H1 (cell line): ENCODE data around the gene COL19A1. TPM values are rescaled to one million over a fixed set of nuclear protein-coding genes. Genes with fewer than 3 reads are reported as not detected.

ENCODE experiments used
- CBX5 ChIP-seq: fragments of 300-800, 300-1000 bp; sonication (generic); IDR thresholded peaks from 2 replicates; pipeline ENCODE4 v1.7.1; 2016; ENCODE audit warnings: antibody characterized with exemption, low read length, low read depth
- FOSL1 ChIP-seq: IDR thresholded peaks from 2 replicates; pipeline ENCODE4 v1.6.1; 2011; ENCODE audit warnings: mild to moderate bottlenecking, low read depth, low read length, moderate library complexity; ENCODE audit not compliant: insufficient read depth
- GABPA ChIP-seq: IDR thresholded peaks from 2 replicates; pipeline ENCODE4 v1.6.1; 2011; ENCODE audit warnings: mild to moderate bottlenecking, low read length, moderate library complexity, borderline replicate concordance; ENCODE audit not compliant: insufficient read depth
- HDAC6 ChIP-seq: IDR thresholded peaks from one replicate; pipeline ENCODE4 v1.7.1; 2012; ENCODE audit warnings: low read depth, mild to moderate bottlenecking, inconsistent platforms, low read length, moderate library complexity
- SAP30 ChIP-seq: fragments of 300-600 bp; sonication (generic); IDR thresholded peaks from 2 replicates; pipeline ENCODE4 v1.7.1; 2012; ENCODE audit warnings: low read length, moderate library complexity, mild to moderate bottlenecking, inconsistent platforms; ENCODE audit not compliant: insufficient read depth, insufficient replicate concordance
- SIN3A ChIP-seq, 2 experiments: IDR thresholded peaks in 1 of 2; conservative IDR thresholded peaks in 1 of 2; 2 replicates each; pipeline ENCODE4 v1.6.1; 2011 to 2012; ENCODE audit warnings: low read length in 2 of 2, improper control_type of control experiment in 1 of 2, low read depth in 1 of 2, mild to moderate bottlenecking in 1 of 2
- SIRT6 ChIP-seq: IDR thresholded peaks from one replicate; pipeline ENCODE4 v1.7.1; 2012; ENCODE audit warnings: low read length, inconsistent platforms
- ZNF274 ChIP-seq: IDR thresholded peaks from 2 replicates; pipeline ENCODE4 v1.7.0; 2012; ENCODE audit warnings: low read length, borderline replicate concordance; ENCODE audit errors: extremely low read depth
- polyA plus RNA-seq, 7 experiments: library from polyadenylated mRNA; depleted of rRNA in 3 of 7; stranded (reverse) in 5 of 7; unstranded in 2 of 7; fragments of >200 nt in 5 of 7; fragments of 200-250 nt in 2 of 7; gene quantifications; 1 replicate in 5 of 7; 2 replicates in 1 of 7; 4 replicates in 1 of 7; pipeline versions ENCODE4 v1.2.1 to v1.2.3, GENCODE V29; 2011 to 2013; ENCODE audit warnings: missing spikeins in 2 of 7, mixed read lengths in 2 of 7
- total RNA-seq: library from RNA; stranded (reverse); fragmentation: NEBNext Ultra II Directional; extraction: Animal tissue kit (Norgen Biotek cat#: 25700); gene quantifications from 2 replicates; pipeline ENCODE4 v1.2.1, GENCODE V29; 2021

Gene COL19A1
- total and polyA plus RNA-seq, 2 of the 8 experiments (the other 6 are each of a cell fraction or from before 2014, with no cell fraction given) = not detected

DNA sequence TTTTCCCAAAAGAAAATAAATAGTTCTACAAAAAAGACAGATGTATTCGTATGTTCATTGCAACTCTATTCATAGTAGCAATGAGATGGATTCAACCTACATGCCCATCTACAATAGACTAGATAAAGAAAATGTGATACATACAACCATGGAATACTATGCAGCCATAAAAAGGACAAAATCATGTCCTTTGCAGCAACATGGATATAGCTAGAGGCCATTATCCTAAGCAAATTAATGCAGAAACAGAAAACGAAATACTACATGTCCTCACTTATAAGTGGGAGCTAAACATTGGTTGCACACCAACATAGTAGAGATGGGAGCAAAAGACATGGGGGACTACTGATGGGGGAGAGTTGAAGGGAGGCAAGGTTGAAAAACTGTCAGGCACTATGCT is 278.8 kb downstream of the COL19A1 start (continued):
- TF ChIP-seq SAP30 (no peak), CBX5 (no peak), HDAC6 (no peak), SIRT6 (no peak), GABPA (no peak), ZNF274 (no peak), FOSL1 (no peak), SIN3A (conservative IDR thresholded peaks at IDR 0.05 in 1 of 2, IDR thresholded peaks at IDR 0.05 in 1 of 2; ENCODE audit: low read depth in 1 of 2, low read length in 2 of 2) (no peak)
